Neuronal stem cell (in vitro differentiated cells): ENCODE measurements around the gene SIRT2.
A peak's percentile ranks its signal among the peaks of the same experiment; 100 is the strongest.

Source experiments
- DNase-seq: peaks from one replicate; pipeline ENCODE4 v3.0.0-alpha.2; 2013; ENCODE audit warnings: low spot score
- H2AFZ ChIP-seq: one replicate; pipeline ENCODE4 v1.6.1; 2013; ENCODE audit warnings: mild to moderate bottlenecking, low read length, inconsistent platforms
- H2AK5ac ChIP-seq: 2 replicates; pipeline ENCODE4 v1.6.1; 2013; ENCODE audit warnings: low read depth, mild to moderate bottlenecking, inconsistent platforms, low read length, moderate library complexity, mixed read lengths
- H2BK120ac ChIP-seq: 2 replicates; pipeline ENCODE4 v1.6.1; 2013; ENCODE audit warnings: low read depth, mild to moderate bottlenecking, inconsistent platforms, low read length, moderate library complexity, mixed read lengths
- H2BK12ac ChIP-seq: one replicate; pipeline ENCODE4 v1.6.1; 2013; ENCODE audit warnings: low read length, inconsistent platforms
- H2BK15ac ChIP-seq: 2 replicates; pipeline ENCODE4 v1.6.1; 2013; ENCODE audit warnings: mild to moderate bottlenecking, low read length, inconsistent platforms, mixed read lengths
- H2BK5ac ChIP-seq: one replicate; pipeline ENCODE4 v1.6.1; 2013; ENCODE audit warnings: inconsistent platforms, mild to moderate bottlenecking, low read length, moderate library complexity
- H3K14ac ChIP-seq: one replicate; pipeline ENCODE4 v1.6.1; 2013; ENCODE audit warnings: low read length, inconsistent platforms
- H3K18ac ChIP-seq: 2 replicates; pipeline ENCODE4 v1.6.1; 2013; ENCODE audit warnings: low read length, inconsistent platforms
- H3K23ac ChIP-seq: 2 replicates; pipeline ENCODE4 v1.6.1; 2013; ENCODE audit warnings: low read depth, mild to moderate bottlenecking, mixed read lengths, low read length, inconsistent platforms; ENCODE audit not compliant: poor library complexity
- H3K27ac ChIP-seq: replicated peaks from 3 replicates; pipeline ENCODE4 v1.5.1; 2013; ENCODE audit warnings: low read length, inconsistent platforms
- H3K27me3 ChIP-seq, 3 experiments: 2 replicates each; pipeline ENCODE4 v1.6.1; 2013; ENCODE audit warnings: low read length in 3 of 3, mild to moderate bottlenecking in 2 of 3, inconsistent platforms in 1 of 3, low read depth in 1 of 3, mixed read lengths in 1 of 3, moderate library complexity in 1 of 3; ENCODE audit not compliant: control insufficient read depth in 3 of 3, insufficient read depth in 3 of 3
- H3K36me3 ChIP-seq, 2 donors: replicated peaks in 1 of 2; 2 replicates each; pipeline ENCODE4 v1.6.1; 2013; ENCODE audit warnings: low read length in 2 of 2; ENCODE audit not compliant: control insufficient read depth in 2 of 2, insufficient read depth in 2 of 2
- H3K4ac ChIP-seq: 2 replicates; pipeline ENCODE4 v1.6.1; 2013; ENCODE audit warnings: inconsistent platforms, mild to moderate bottlenecking, low read length, moderate library complexity
- H3K4me1 ChIP-seq, 2 donors: 1 replicate in 1 of 2; 2 replicates in 1 of 2; pipeline ENCODE4 v1.6.1; 2013; ENCODE audit warnings: low read length in 2 of 2, low read depth in 1 of 2; ENCODE audit not compliant: control insufficient read depth in 2 of 2, insufficient read depth in 1 of 2
- H3K4me2 ChIP-seq: one replicate; pipeline ENCODE4 v1.6.1; 2013; ENCODE audit warnings: mild to moderate bottlenecking, low read length, inconsistent platforms; ENCODE audit not compliant: insufficient read depth, poor library complexity, severe bottlenecking
- H3K4me3 ChIP-seq, 2 donors: 2 replicates each; pipeline ENCODE4 v1.5.1; 2013; ENCODE audit warnings: low read length in 2 of 2, mild to moderate bottlenecking in 2 of 2, inconsistent platforms in 1 of 2, moderate library complexity in 1 of 2
- H3K79me1 ChIP-seq: one replicate; pipeline ENCODE4 v1.6.1; 2013; ENCODE audit warnings: low read depth, mild to moderate bottlenecking, inconsistent platforms, low read length, moderate library complexity
- H3K9ac ChIP-seq: one replicate; pipeline ENCODE4 v1.6.1; 2013; ENCODE audit warnings: mild to moderate bottlenecking, low read depth, low read length, inconsistent platforms; ENCODE audit not compliant: poor library complexity
- H3K9me3 ChIP-seq, 2 donors: replicated peaks in 1 of 2; 2 replicates each; pipeline versions ENCODE3 to v1.6.1; 2013; ENCODE audit warnings: low read length in 2 of 2, mild to moderate bottlenecking in 2 of 2, inconsistent platforms in 1 of 2, low read depth in 1 of 2, mixed read lengths in 1 of 2, moderate library complexity in 1 of 2; ENCODE audit not compliant: control insufficient read depth in 2 of 2, insufficient read depth in 1 of 2
- H4K8ac ChIP-seq: one replicate; pipeline ENCODE4 v1.6.1; 2013; ENCODE audit warnings: low read depth, mild to moderate bottlenecking, inconsistent platforms, low read length, moderate library complexity
- H4K91ac ChIP-seq: one replicate; pipeline ENCODE4 v1.6.1; 2013; ENCODE audit warnings: low read length, low read depth, mild to moderate bottlenecking, inconsistent platforms; ENCODE audit not compliant: poor library complexity
- WGBS, 2 donors: extraction: QIAGEN DNeasy Blood & Tissue Kit; methylation state at CpG; one replicate each; pipeline ENCODE4 v1.1.7; 2013; ENCODE audit warnings: missing lambda C conversion rate in 2 of 2, mixed read lengths in 1 of 2; ENCODE audit not compliant: insufficient read length in 2 of 2, insufficient replicate concordance in 1 of 2; ENCODE audit errors: extremely low coverage in 2 of 2; 5-methylcytosine and 5-hydroxymethylcytosine counted together

The SIRT2 gene

GRCh38 chr19:38868551-38868950 lies 30.9 kb downstream of the SIRT2 start:
- Histone ChIP-seq H3K9me3 (peaks cover 0 to 4% of the 10 kb centered on the region in 2 donors), H3K9ac (peak overlapping the region; percentile 44), H2BK12ac (no peak overlapping the region), H3K27me3 (peaks cover 0 to 12% (median 0%) of the 10 kb centered on the region in 3 experiments), H4K8ac (no peak overlapping the region), H3K4me2 (no peak overlapping the region), H2AFZ (no peak overlapping the region), H3K14ac (no peak overlapping the region), H3K79me1 (peaks cover 3% of the 10 kb centered on the region), H2BK120ac (no peak overlapping the region), H3K23ac (no peak overlapping the region), H3K4me3 (no peak overlapping the region), H4K91ac (no peak overlapping the region), H3K4me1 (peaks cover 0 to 10% of the 10 kb centered on the region in 2 donors), H3K27ac (no peak overlapping the region), H2AK5ac (peak overlapping the region; percentile 93), H3K36me3 (no peaks in the 10 kb centered on the region), H2BK5ac (no peak overlapping the region), H3K18ac (no peak overlapping the region), H3K4ac (no peak overlapping the region), H2BK15ac (peak overlapping the region; percentile 43)
- DNase-seq, result no peak
- no CpG with 5 or more reads among the region's 6 CpGs for WGBS, 2 donors

GRCh38 chr19:38867171-38867780 lies 32.1 kb downstream of the SIRT2 start:
- Histone ChIP-seq H3K4me3 (no peak overlapping the region), H2BK12ac (no peak overlapping the region), H3K18ac (no peak overlapping the region), H2AK5ac (no peak overlapping the region), H4K91ac (no peak overlapping the region), H2BK15ac (no peak overlapping the region), H3K36me3 (no peaks in the 10 kb centered on the region), H3K4me2 (no peak overlapping the region), H3K14ac (no peak overlapping the region), H3K27ac (no peak overlapping the region), H2AFZ (no peak overlapping the region), H4K8ac (no peak overlapping the region), H3K23ac (no peak overlapping the region), H2BK120ac (no peak overlapping the region), H3K79me1 (peaks cover 3% of the 10 kb centered on the region), H3K9me3 (peaks cover 0 to 4% of the 10 kb centered on the region in 2 donors), H3K4me1 (peaks cover 0 to 10% of the 10 kb centered on the region in 2 donors), H2BK5ac (no peak overlapping the region), H3K4ac (no peak overlapping the region), H3K27me3 (peaks cover 0 to 12% (median 0%) of the 10 kb centered on the region in 3 experiments), H3K9ac (no peak overlapping the region)
- no peak for DNase-seq
- WGBS, 2 donors, result no CpG with 5 or more reads among the region's 10 CpGs

GRCh38 chr19:38862321-38863059 lies 36.9 kb downstream of the SIRT2 start:
- Histone ChIP-seq H2BK15ac (no peak overlapping the region), H3K14ac (no peak overlapping the region), H3K27me3 (no peaks in the 10 kb centered on the region), H2AK5ac (no peak overlapping the region), H2BK12ac (no peak overlapping the region), H3K4me2 (no peak overlapping the region), H3K9me3 (no peaks in the 10 kb centered on the region), H3K9ac (no peak overlapping the region), H3K18ac (no peak overlapping the region), H2AFZ (no peak overlapping the region), H3K27ac (no peak overlapping the region), H3K4ac (no peak overlapping the region), H3K4me1 (peaks cover 0 to 2% of the 10 kb centered on the region in 2 donors), H2BK5ac (no peak overlapping the region), H4K91ac (no peak overlapping the region), H3K79me1 (no peaks in the 10 kb centered on the region), H3K4me3 (no peak overlapping the region), H3K23ac (no peak overlapping the region), H4K8ac (no peak overlapping the region), H3K36me3 (no peaks in the 10 kb centered on the region), H2BK120ac (no peak overlapping the region)
- DNase-seq, result no peak
- no CpG with 5 or more reads among the region's 10 CpGs for WGBS, 2 donors

GRCh38 chr19:38861368-38861767 lies 38.0 kb downstream of the SIRT2 start:
- Histone ChIP-seq H3K23ac (no peak overlapping the region), H3K4me2 (no peak overlapping the region), H3K36me3 (no peaks in the 10 kb centered on the region), H4K91ac (no peak overlapping the region), H3K4ac (no peak overlapping the region), H3K4me3 (no peak overlapping the region), H3K14ac (no peak overlapping the region), H3K18ac (no peak overlapping the region), H3K4me1 (peaks cover 0 to 2% of the 10 kb centered on the region in 2 donors), H2AFZ (no peak overlapping the region), H4K8ac (no peak overlapping the region), H3K27ac (no peak overlapping the region), H2BK5ac (no peak overlapping the region), H2BK120ac (no peak overlapping the region), H3K9ac (no peak overlapping the region), H2AK5ac (no peak overlapping the region), H2BK15ac (no peak overlapping the region), H3K79me1 (no peaks in the 10 kb centered on the region), H2BK12ac (no peak overlapping the region), H3K27me3 (no peaks in the 10 kb centered on the region), H3K9me3 (peaks cover 0 to 6% of the 10 kb centered on the region in 2 donors)
- DNase-seq, result no peak
- no CpG with 5 or more reads among the region's 3 CpGs for WGBS, 2 donors
